ENCODE results near the gene VPS11.
A peak's percentile ranks its signal among the peaks of the same experiment; 100 is the strongest.
"Not testable (repeated sequence)": the region's sequence is repeated elsewhere in the genome, so short reads cannot be mapped to it uniquely, and the experiment has no call there.

VPS11 gene

GRCh38 chr11:119038884-119039283 lies 28.7 kb upstream of the VPS11 start:
- no peak for TF ChIP-seq CTCF (conservative IDR thresholded peaks at IDR 0.05; ENCODE audit: low read depth, low read length)
- no peak for DNase-seq (ENCODE audit: low read depth)
- H3K4me3 ChIP-seq (ENCODE audit: low read depth, low read length): no peak overlapping the region

- not testable (repeated sequence) for DNase-seq (ENCODE audit: low read depth); H3K4me3 ChIP-seq (ENCODE audit: low read depth, low read length)
These were observed 28.1 kb upstream of the VPS11 start for GRCh38 chr11:119039471-119039870.

- no peak for TF ChIP-seq CTCF (conservative IDR thresholded peaks at IDR 0.05; ENCODE audit: low read depth, low read length)
- no peak overlapping the region for H3K4me3 ChIP-seq (ENCODE audit: low read depth, low read length)
- DNase-seq (ENCODE audit: low read depth): no peak
These were observed 25.6 kb upstream of the VPS11 start for GRCh38 chr11:119041821-119042514.

- no peak overlapping the region for H3K4me3 ChIP-seq (ENCODE audit: low read depth, low read length)
- TF ChIP-seq CTCF (conservative IDR thresholded peaks at IDR 0.05; ENCODE audit: low read depth, low read length): no peak
- no peak for DNase-seq (ENCODE audit: low read depth)
These were observed 24.7 kb upstream of the VPS11 start for GRCh38 chr11:119042927-119043326.

- no peak for DNase-seq (ENCODE audit: low read depth)
- peak; percentile 31 for TF ChIP-seq CTCF (conservative IDR thresholded peaks at IDR 0.05; ENCODE audit: low read depth, low read length)
- no peak overlapping the region for H3K4me3 ChIP-seq (ENCODE audit: low read depth, low read length)
These were observed 22.9 kb upstream of the VPS11 start for GRCh38 chr11:119044708-119045107.

GRCh38 chr11:119046489-119046888 lies 21.1 kb upstream of the VPS11 start:
- TF ChIP-seq CTCF (conservative IDR thresholded peaks at IDR 0.05; ENCODE audit: low read depth, low read length): no peak
- H3K4me3 ChIP-seq (ENCODE audit: low read depth, low read length): no peak overlapping the region
- DNase-seq (ENCODE audit: low read depth): no peak

- no peak for TF ChIP-seq CTCF (conservative IDR thresholded peaks at IDR 0.05; ENCODE audit: low read depth, low read length)
- no peak overlapping the region for H3K4me3 ChIP-seq (ENCODE audit: low read depth, low read length)
- no peak for DNase-seq (ENCODE audit: low read depth)
These were observed 20.4 kb upstream of the VPS11 start for GRCh38 chr11:119047205-119047604.
